HepG2 (cell line): ENCODE measurements around the gene LRTM2. TPM values are rescaled to one million over a fixed set of nuclear protein-coding genes. Genes with fewer than 3 reads are reported as not detected.

Experiments
- ATAC-seq: fragments of 200-7000 bp; cut with Tn5 transposase; 3 replicates; pipeline ENCODE4 v1.9.1; 2020; ENCODE audit warnings: mild to moderate bottlenecking, moderate library complexity
- BruUV-seq: library from RNA; stranded (reverse); fragments of 400-500 nt; replicated peaks from 2 replicates; lab custom pipeline; 2021; lab: Mats Ljungman, UMichigan
- CTCF ChIA-PET: fragments of 300-600 bp; formaldehyde crosslinking; extraction: SDS; loops from one replicate; lab custom pipeline; 2021; ENCODE audit warnings: low total read pairs, inconsistent platforms, low intra/inter-chr PET ratio; lab: Yijun Ruan, JAX
- POLR2A ChIA-PET: fragments of 350-600 bp; sonication (Branson Sonifier 250); formaldehyde crosslinking; loops from one replicate; lab custom pipeline; 2020; ENCODE audit warnings: antibody characterized with exemption, inconsistent platforms; lab: Yijun Ruan, JAX
- DNase-seq: peaks from one replicate; pipeline ENCODE4 v3.0.0-alpha.2; 2015; ENCODE audit warnings: low spot score
- FAIRE-seq: peaks from 3 replicates; lab custom pipeline; 2011; peaks lifted over from hg19 to GRCh38; lab: Jason Lieb, UNC
- H2AFZ ChIP-seq: one replicate; pipeline ENCODE4 v1.6.1; 2011; ENCODE audit warnings: low read length, inconsistent platforms
- H3K27ac ChIP-seq: fragments of 300-600 bp; 3 replicates; pipeline ENCODE4 v1.8.0; 2011; ENCODE audit warnings: mixed run types, mild to moderate bottlenecking, mixed read lengths, low read length, inconsistent platforms; ENCODE audit not compliant: insufficient read depth; ENCODE audit errors: extremely low read length
- H3K27me3 ChIP-seq, 2 experiments: fragments of 200-600 bp in 1 of 2; 2 replicates in 1 of 2; 3 replicates in 1 of 2; pipeline versions ENCODE4 v1.6.0 to v1.8.0; 2011; ENCODE audit warnings: low read length in 2 of 2, mild to moderate bottlenecking in 2 of 2, moderate library complexity in 2 of 2, inconsistent platforms in 1 of 2; ENCODE audit not compliant: insufficient read depth in 2 of 2, control insufficient read depth in 1 of 2
- H3K36me3 ChIP-seq, 2 experiments: fragments of 200-600 bp in 1 of 2; replicated peaks in 1 of 2; 2 replicates in 1 of 2; 3 replicates in 1 of 2; pipeline versions ENCODE4 v1.5.1 to v1.8.0; 2011; ENCODE audit warnings: low read length in 2 of 2, inconsistent platforms in 1 of 2; ENCODE audit not compliant: insufficient read depth in 2 of 2, control insufficient read depth in 1 of 2
- H3K4me1 ChIP-seq: 2 replicates; pipeline ENCODE4 v1.5.1; 2012; ENCODE audit warnings: low read length, inconsistent platforms; ENCODE audit not compliant: insufficient read depth
- H3K4me2 ChIP-seq: 2 replicates; pipeline ENCODE4 v1.6.0; 2011; ENCODE audit warnings: low read depth, low read length, inconsistent platforms
- H3K4me3 ChIP-seq, 3 experiments: fragments of 200-600 bp in 1 of 3; sonication (generic), shearing (Covaris generic) in 1 of 3; replicated peaks in 1 of 3; 2 replicates each; pipeline ENCODE4 v1.5.1; 2011 to 2016; ENCODE audit warnings: low read length in 3 of 3, inconsistent platforms in 2 of 3, low read depth in 2 of 3, mild to moderate bottlenecking in 2 of 3, control low read depth in 1 of 3, mixed read lengths in 1 of 3; ENCODE audit not compliant: insufficient read depth in 1 of 3
- H3K79me2 ChIP-seq: one replicate; pipeline ENCODE4 v1.6.1; 2011; ENCODE audit warnings: low read length, inconsistent platforms; ENCODE audit not compliant: insufficient read depth
- H3K9ac ChIP-seq: 2 replicates; pipeline ENCODE4 v1.6.0; 2011; ENCODE audit warnings: mild to moderate bottlenecking, low read depth, low read length, inconsistent platforms; ENCODE audit not compliant: insufficient read depth
- H3K9me3 ChIP-seq: 2 replicates; pipeline ENCODE4 v1.5.1; 2012; ENCODE audit warnings: mild to moderate bottlenecking, low read length
- H4K20me1 ChIP-seq: 2 replicates; pipeline ENCODE4 v1.6.0; 2011; ENCODE audit warnings: inconsistent platforms, mild to moderate bottlenecking, low read length, moderate library complexity; ENCODE audit not compliant: insufficient read depth
- BCL3 ChIP-seq: sonication (generic); formaldehyde crosslinking; IDR thresholded peaks from 2 replicates; pipeline ENCODE4 v1.5.1; 2020; ENCODE audit warnings: mild to moderate bottlenecking, missing genetic modification reagents, moderate library complexity
- HIC2 ChIP-seq: sonication (generic); formaldehyde crosslinking; IDR thresholded peaks from 2 replicates; pipeline ENCODE4 v1.9.0; 2022; ENCODE audit warnings: low read depth, missing genetic modification reagents
- KMT2A ChIP-seq: sonication (generic); formaldehyde crosslinking; IDR thresholded peaks from 2 replicates; pipeline ENCODE4 v1.4.0; 2020; ENCODE audit warnings: missing genetic modification reagents
- LRRFIP1 ChIP-seq: sonication (generic); formaldehyde crosslinking; conservative IDR thresholded peaks from 2 replicates; pipeline ENCODE4 v1.4.0; 2020; ENCODE audit warnings: missing genetic modification reagents
- MBNL3 ChIP-seq: fragments of 250-450 bp; sonication (Bioruptor Pico); conservative IDR thresholded peaks from 2 replicates; pipeline ENCODE4 v1.8.0; 2022; ENCODE audit warnings: mild to moderate bottlenecking, inconsistent platforms
- MIER2 ChIP-seq: IDR thresholded peaks from 2 replicates; pipeline ENCODE4 v1.6.1; 2016; ENCODE audit warnings: missing biosample characterization, missing genetic modification reagents
- TFDP2 ChIP-seq: sonication (generic); formaldehyde crosslinking; IDR thresholded peaks from 2 replicates; pipeline ENCODE4 v1.4.0; 2020; ENCODE audit warnings: missing genetic modification reagents
- TRIM24 ChIP-seq: sonication (generic); formaldehyde crosslinking; IDR thresholded peaks from 2 replicates; pipeline ENCODE4 v1.8.0; 2022; ENCODE audit warnings: mild to moderate bottlenecking, missing genetic modification reagents
- ZNF274 ChIP-seq: sonication (generic); formaldehyde crosslinking; IDR thresholded peaks from 2 replicates; pipeline ENCODE4 v1.5.1; 2020; ENCODE audit warnings: mild to moderate bottlenecking, missing genetic modification reagents
- ZNF570 ChIP-seq: sonication (generic); formaldehyde crosslinking; IDR thresholded peaks from 2 replicates; pipeline ENCODE4 v1.4.0; 2020; ENCODE audit warnings: mild to moderate bottlenecking, missing genetic modification reagents, borderline replicate concordance
- ZNF777 ChIP-seq: sonication (generic); formaldehyde crosslinking; IDR thresholded peaks from 2 replicates; pipeline ENCODE4 v1.4.0; 2020; ENCODE audit warnings: missing genetic modification reagents
- WGBS: methylation state at CpG from one replicate; pipeline ENCODE4 v1.1.6; 2017; ENCODE audit warnings: low lambda C conversion rate; 5-methylcytosine and 5-hydroxymethylcytosine counted together
- in situ Hi-C: cut with HindIII; loops from 2 replicates; pipeline ENCODE4 v1.10.0; 2017; ENCODE audit warnings: low pct_unique_long_range_greater_than_20kb; ENCODE audit not compliant: extremely low pct_ligation_motif_present
- intact Hi-C: fragments of 100-400 bp; cut with micrococcal nuclease; formaldehyde crosslinking; loops from one replicate; pipeline ENCODE4 v1.10.0; 2022; ENCODE audit not compliant: unreplicated experiment
- polyA plus RNA-seq, 8 experiments: library from polyadenylated mRNA; depleted of rRNA in 3 of 8; stranded (reverse) in 7 of 8; unstranded in 1 of 8; fragments of >200 nt; fragmentation: Illumina TruSeq in 4 of 8; extraction: Trizol in 4 of 8; gene quantifications; 2 replicates each; pipeline versions ENCODE4 v1.2.1 to v1.2.3, GENCODE V29; 2011 to 2016; ENCODE audit warnings: low read depth in 4 of 8, missing spikeins in 1 of 8, mixed read lengths in 1 of 8; ENCODE audit not compliant: insufficient read depth in 1 of 8
- total RNA-seq, 5 experiments: library from RNA; depleted of rRNA; stranded (reverse); fragments of >200 nt; fragmentation: Illumina TruSeq; extraction: Trizol; gene quantifications; 2 replicates each; pipeline ENCODE4 v1.2.3, GENCODE V29; 2016; ENCODE audit warnings: low read depth in 1 of 5

The LRTM2 gene
- total and polyA plus RNA-seq, 2 of the 13 experiments (the other 11 are each of a cell fraction or from before 2014, with no cell fraction given): 0.09 TPM; not detected in 1

GRCh38 chr12:1872001-1872400 lies 51.6 kb downstream of the LRTM2 start:
- H3K4me3 ChIP-seq: no peak overlapping the region
- FAIRE-seq: no peak
- H2AFZ ChIP-seq: no peak overlapping the region
- TF ChIP-seq TFDP2 (CRISPR knock-in tag) (no peak), BCL3 (CRISPR knock-in tag) (no peak), MBNL3 (CRISPR knock-in tag) (no peak), ZNF274 (CRISPR knock-in tag) (no peak), HIC2 (CRISPR knock-in tag) (no peak), ZNF777 (CRISPR knock-in tag) (no peak), KMT2A (no peak), ZNF570 (no peak), MIER2 (no peak), TRIM24 (CRISPR knock-in tag) (no peak), LRRFIP1 (CRISPR knock-in tag) (no peak)
- no peak overlapping the region for H3K9ac ChIP-seq
- no TSS peak for BruUV-seq
- peaks cover 2 to 12% of the 10 kb centered on the region in 2 experiments; a peak in 4 of 5 replicates for H3K27me3 ChIP-seq
- no peak overlapping the region for H3K4me2 ChIP-seq
- in situ Hi-C loops: no loop called here
- ChIA-PET CTCF (no interaction called here), POLR2A (no interaction called here)
- WGBS: 52% methylated on average over 6 of the region's 6 CpGs
- H3K27ac ChIP-seq: no peak overlapping the region
- ATAC-seq: no peak
- no peaks in the 10 kb centered on the region for H3K36me3 ChIP-seq
- intact Hi-C loops: no loop called here
- no peak for DNase-seq
- peaks cover 19% of the 10 kb centered on the region for H3K4me1 ChIP-seq
- no peaks in the 10 kb centered on the region for H4K20me1 ChIP-seq
- no peaks in the 10 kb centered on the region for H3K9me3 ChIP-seq
- no peaks in the 10 kb centered on the region for H3K79me2 ChIP-seq
